Neuronal stem cell (in vitro differentiated cells): ENCODE measurements around the gene SLC6A16.

Experiments used
- DNase-seq: peaks from one replicate; pipeline ENCODE4 v3.0.0-alpha.2; 2013; ENCODE audit warnings: low spot score
- H2AFZ ChIP-seq: one replicate; pipeline ENCODE4 v1.6.1; 2013; ENCODE audit warnings: mild to moderate bottlenecking, low read length, inconsistent platforms
- H2AK5ac ChIP-seq: 2 replicates; pipeline ENCODE4 v1.6.1; 2013; ENCODE audit warnings: low read depth, mild to moderate bottlenecking, inconsistent platforms, low read length, moderate library complexity, mixed read lengths
- H2BK120ac ChIP-seq: 2 replicates; pipeline ENCODE4 v1.6.1; 2013; ENCODE audit warnings: low read depth, mild to moderate bottlenecking, inconsistent platforms, low read length, moderate library complexity, mixed read lengths
- H2BK12ac ChIP-seq: one replicate; pipeline ENCODE4 v1.6.1; 2013; ENCODE audit warnings: low read length, inconsistent platforms
- H2BK15ac ChIP-seq: 2 replicates; pipeline ENCODE4 v1.6.1; 2013; ENCODE audit warnings: mild to moderate bottlenecking, low read length, inconsistent platforms, mixed read lengths
- H2BK5ac ChIP-seq: one replicate; pipeline ENCODE4 v1.6.1; 2013; ENCODE audit warnings: inconsistent platforms, mild to moderate bottlenecking, low read length, moderate library complexity
- H3K14ac ChIP-seq: one replicate; pipeline ENCODE4 v1.6.1; 2013; ENCODE audit warnings: low read length, inconsistent platforms
- H3K18ac ChIP-seq: 2 replicates; pipeline ENCODE4 v1.6.1; 2013; ENCODE audit warnings: low read length, inconsistent platforms
- H3K23ac ChIP-seq: 2 replicates; pipeline ENCODE4 v1.6.1; 2013; ENCODE audit warnings: low read depth, mild to moderate bottlenecking, mixed read lengths, low read length, inconsistent platforms; ENCODE audit not compliant: poor library complexity
- H3K27ac ChIP-seq: replicated peaks from 3 replicates; pipeline ENCODE4 v1.5.1; 2013; ENCODE audit warnings: low read length, inconsistent platforms
- H3K27me3 ChIP-seq, 3 experiments: 2 replicates each; pipeline ENCODE4 v1.6.1; 2013; ENCODE audit warnings: low read length in 3 of 3, mild to moderate bottlenecking in 2 of 3, inconsistent platforms in 1 of 3, low read depth in 1 of 3, mixed read lengths in 1 of 3, moderate library complexity in 1 of 3; ENCODE audit not compliant: control insufficient read depth in 3 of 3, insufficient read depth in 3 of 3
- H3K36me3 ChIP-seq, 2 donors: replicated peaks in 1 of 2; 2 replicates each; pipeline ENCODE4 v1.6.1; 2013; ENCODE audit warnings: low read length in 2 of 2; ENCODE audit not compliant: control insufficient read depth in 2 of 2, insufficient read depth in 2 of 2
- H3K4ac ChIP-seq: 2 replicates; pipeline ENCODE4 v1.6.1; 2013; ENCODE audit warnings: inconsistent platforms, mild to moderate bottlenecking, low read length, moderate library complexity
- H3K4me1 ChIP-seq, 2 donors: 1 replicate in 1 of 2; 2 replicates in 1 of 2; pipeline ENCODE4 v1.6.1; 2013; ENCODE audit warnings: low read length in 2 of 2, low read depth in 1 of 2; ENCODE audit not compliant: control insufficient read depth in 2 of 2, insufficient read depth in 1 of 2
- H3K4me2 ChIP-seq: one replicate; pipeline ENCODE4 v1.6.1; 2013; ENCODE audit warnings: mild to moderate bottlenecking, low read length, inconsistent platforms; ENCODE audit not compliant: insufficient read depth, poor library complexity, severe bottlenecking
- H3K4me3 ChIP-seq, 2 donors: 2 replicates each; pipeline ENCODE4 v1.5.1; 2013; ENCODE audit warnings: low read length in 2 of 2, mild to moderate bottlenecking in 2 of 2, inconsistent platforms in 1 of 2, moderate library complexity in 1 of 2
- H3K79me1 ChIP-seq: one replicate; pipeline ENCODE4 v1.6.1; 2013; ENCODE audit warnings: low read depth, mild to moderate bottlenecking, inconsistent platforms, low read length, moderate library complexity
- H3K9ac ChIP-seq: one replicate; pipeline ENCODE4 v1.6.1; 2013; ENCODE audit warnings: mild to moderate bottlenecking, low read depth, low read length, inconsistent platforms; ENCODE audit not compliant: poor library complexity
- H3K9me3 ChIP-seq, 2 donors: replicated peaks in 1 of 2; 2 replicates each; pipeline versions ENCODE3 to v1.6.1; 2013; ENCODE audit warnings: low read length in 2 of 2, mild to moderate bottlenecking in 2 of 2, inconsistent platforms in 1 of 2, low read depth in 1 of 2, mixed read lengths in 1 of 2, moderate library complexity in 1 of 2; ENCODE audit not compliant: control insufficient read depth in 2 of 2, insufficient read depth in 1 of 2
- H4K8ac ChIP-seq: one replicate; pipeline ENCODE4 v1.6.1; 2013; ENCODE audit warnings: low read depth, mild to moderate bottlenecking, inconsistent platforms, low read length, moderate library complexity
- H4K91ac ChIP-seq: one replicate; pipeline ENCODE4 v1.6.1; 2013; ENCODE audit warnings: low read length, low read depth, mild to moderate bottlenecking, inconsistent platforms; ENCODE audit not compliant: poor library complexity
- WGBS, 2 donors: extraction: QIAGEN DNeasy Blood & Tissue Kit; methylation state at CpG; one replicate each; pipeline ENCODE4 v1.1.7; 2013; ENCODE audit warnings: missing lambda C conversion rate in 2 of 2, mixed read lengths in 1 of 2; ENCODE audit not compliant: insufficient read length in 2 of 2, insufficient replicate concordance in 1 of 2; ENCODE audit errors: extremely low coverage in 2 of 2; 5-methylcytosine and 5-hydroxymethylcytosine counted together

Gene SLC6A16

GRCh38 chr19:49357186-49357585 is 32.2 kb upstream of the SLC6A16 start:
- H3K36me3 ChIP-seq = peaks cover 53 to 81% of the 10 kb centered on the region in 2 donors
- no peak overlapping the region for H3K18ac ChIP-seq
- peaks cover 4 to 10% of the 10 kb centered on the region in 2 donors for H3K4me1 ChIP-seq
- no peak overlapping the region for H4K91ac ChIP-seq
- no peak overlapping the region for H3K4me2 ChIP-seq
- peaks cover 0 to 2% of the 10 kb centered on the region in 2 donors for H3K9me3 ChIP-seq
- no peak overlapping the region for H2AFZ ChIP-seq
- H3K79me1 ChIP-seq = peaks cover 24% of the 10 kb centered on the region
- no peak overlapping the region for H4K8ac ChIP-seq
- H3K27me3 ChIP-seq = no peaks in the 10 kb centered on the region
- H2AK5ac ChIP-seq = no peak overlapping the region
- no peak overlapping the region for H3K9ac ChIP-seq
- H3K27ac ChIP-seq = no peak overlapping the region
- WGBS, 2 donors = no CpG with 5 or more reads among the region's 9 CpGs
- no peak overlapping the region for H3K4me3 ChIP-seq
- no peak overlapping the region for H3K14ac ChIP-seq
- no peak overlapping the region for H3K4ac ChIP-seq
- DNase-seq = no peak
- peak overlapping the region; percentile 50 for H3K23ac ChIP-seq
- no peak overlapping the region for H2BK15ac ChIP-seq
- H2BK12ac ChIP-seq = no peak overlapping the region
- H2BK5ac ChIP-seq = no peak overlapping the region
- H2BK120ac ChIP-seq = no peak overlapping the region

- Histone ChIP-seq H3K9me3 (peaks cover 0 to 2% of the 10 kb centered on the region in 2 donors), H3K18ac (no peak overlapping the region), H4K91ac (no peak overlapping the region), H3K4ac (no peak overlapping the region), H2AK5ac (no peak overlapping the region), H2AFZ (no peak overlapping the region), H2BK12ac (no peak overlapping the region), H3K23ac (peak overlapping the region; percentile 50), H3K4me3 (no peak overlapping the region), H3K14ac (no peak overlapping the region), H3K4me2 (no peak overlapping the region), H2BK5ac (no peak overlapping the region), H3K9ac (no peak overlapping the region), H3K27ac (no peak overlapping the region), H3K27me3 (no peaks in the 10 kb centered on the region), H3K4me1 (peaks cover 4 to 10% of the 10 kb centered on the region in 2 donors), H4K8ac (no peak overlapping the region), H3K79me1 (peaks cover 22% of the 10 kb centered on the region), H3K36me3 (peaks cover 57 to 89% of the 10 kb centered on the region in 2 donors), H2BK15ac (no peak overlapping the region), H2BK120ac (no peak overlapping the region)
- DNase-seq = no peak
- no CpG with 5 or more reads among the region's 7 CpGs for WGBS, 2 donors
Observed at GRCh38 chr19:49356382-49356781, 31.4 kb upstream of the SLC6A16 start.

GRCh38 chr19:49355909-49356353 is 30.9 kb upstream of the SLC6A16 start:
- Histone ChIP-seq H3K79me1 (peaks cover 22% of the 10 kb centered on the region), H2BK120ac (no peak overlapping the region), H3K4me2 (no peak overlapping the region), H3K18ac (peak overlapping the region; percentile 16), H3K27me3 (no peaks in the 10 kb centered on the region), H3K36me3 (peaks cover 61 to 93% of the 10 kb centered on the region in 2 donors), H3K4me3 (no peak overlapping the region), H3K27ac (no peak overlapping the region), H3K4ac (no peak overlapping the region), H2AFZ (no peak overlapping the region), H3K23ac (no peak overlapping the region), H3K14ac (no peak overlapping the region), H3K4me1 (peaks cover 4 to 10% of the 10 kb centered on the region in 2 donors), H3K9me3 (peaks cover 0 to 4% of the 10 kb centered on the region in 2 donors), H2BK12ac (no peak overlapping the region), H3K9ac (no peak overlapping the region), H2AK5ac (no peak overlapping the region), H4K8ac (no peak overlapping the region), H4K91ac (no peak overlapping the region), H2BK15ac (no peak overlapping the region), H2BK5ac (no peak overlapping the region)
- WGBS, 2 donors = no CpG with 5 or more reads among the region's 12 CpGs
- no peak for DNase-seq

DNA sequence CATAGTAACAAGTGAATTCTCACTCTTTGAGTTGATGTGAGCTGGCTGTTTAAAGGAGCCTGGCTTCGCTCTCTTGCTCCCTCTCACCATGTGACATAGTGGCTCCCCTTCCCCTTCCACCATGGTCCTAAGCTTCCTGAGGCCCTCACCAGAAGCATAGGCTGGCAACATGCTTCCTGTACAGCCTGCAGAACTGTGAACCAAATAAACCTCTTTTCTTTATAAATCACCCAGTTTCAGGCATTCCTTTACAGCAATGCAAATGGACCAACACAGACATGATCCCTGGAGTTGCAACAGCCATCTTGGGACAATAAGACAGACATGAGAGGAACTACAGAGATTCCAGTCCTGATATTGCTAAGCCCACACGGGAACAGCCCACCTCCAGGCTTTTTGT is 24.6 kb upstream of the SLC6A16 start:
- H3K4ac ChIP-seq = no peak overlapping the region
- no peak overlapping the region for H2BK5ac ChIP-seq
- H4K8ac ChIP-seq = no peak overlapping the region
- H3K36me3 ChIP-seq = peaks cover 68 to 97% of the 10 kb centered on the region in 2 donors
- DNase-seq = no peak
- no peak overlapping the region for H3K9ac ChIP-seq
- no peak overlapping the region for H2BK120ac ChIP-seq
- no peak overlapping the region for H3K23ac ChIP-seq
- no peak overlapping the region for H3K27ac ChIP-seq
- H2AK5ac ChIP-seq = no peak overlapping the region
- H2BK15ac ChIP-seq = no peak overlapping the region
- no peak overlapping the region for H2AFZ ChIP-seq
- no peak overlapping the region for H3K4me3 ChIP-seq
- peaks cover 5% of the 10 kb centered on the region in 2 donors for H3K4me1 ChIP-seq
- H3K9me3 ChIP-seq = peaks cover 2% of the 10 kb centered on the region in 2 donors
- H3K14ac ChIP-seq = no peak overlapping the region
- no CpG with 5 or more reads among the region's 2 CpGs for WGBS, 2 donors
- H2BK12ac ChIP-seq = no peak overlapping the region
- no peak overlapping the region for H3K18ac ChIP-seq
- H3K79me1 ChIP-seq = peaks cover 11% of the 10 kb centered on the region
- no peak overlapping the region for H3K4me2 ChIP-seq
- no peak overlapping the region for H4K91ac ChIP-seq
- no peaks in the 10 kb centered on the region for H3K27me3 ChIP-seq
